Thoracic aorta (tissue), 2 donors: Measurements from ENCODE around the gene ATP5MK. TPM values are rescaled to one million over a fixed set of nuclear protein-coding genes. Genes with fewer than 3 reads are reported as not detected.
"Not testable (repeated sequence)": the region's sequence is repeated elsewhere in the genome, so short reads cannot be mapped to it uniquely, and the experiment has no call there.

Experiments
- ATAC-seq: fragments of 150-250 bp; one replicate; pipeline ENCODE4 v1.8.0; 2017; ENCODE audit warnings: low read depth; ENCODE audit not compliant: insufficient number of reproducible peaks, low FRiP score
- DNase-seq: peaks from one replicate; pipeline ENCODE4 v3.0.0-alpha.2; 2020; ENCODE audit warnings: low spot score
- H3K27ac ChIP-seq, 2 donors: fragments of 200-600 bp; sonication (generic); 1 replicate in 1 of 2; 2 replicates in 1 of 2; pipeline ENCODE4 v1.5.1; 2016; ENCODE audit warnings: mild to moderate bottlenecking in 2 of 2, moderate library complexity in 2 of 2
- H3K27me3 ChIP-seq: fragments of 200-600 bp; sonication (generic); replicated peaks from 2 replicates; pipeline ENCODE4 v1.6.0; 2016; ENCODE audit warnings: mild to moderate bottlenecking; ENCODE audit not compliant: insufficient read depth
- H3K36me3 ChIP-seq: fragments of 200-600 bp; sonication (generic); one replicate; pipeline ENCODE4 v1.5.1; 2016
- H3K4me1 ChIP-seq, 2 donors: fragments of 200-600 bp; sonication (generic); 1 replicate in 1 of 2; 2 replicates in 1 of 2; pipeline versions ENCODE4 v1.5.1 to v1.6.0; 2016; ENCODE audit warnings: low read depth in 2 of 2, mild to moderate bottlenecking in 1 of 2; ENCODE audit not compliant: control insufficient read depth in 1 of 2
- H3K4me3 ChIP-seq: fragments of 200-600 bp; sonication (generic); 2 replicates; pipeline ENCODE4 v1.5.1; 2016; ENCODE audit warnings: mild to moderate bottlenecking
- H3K9me3 ChIP-seq: fragments of 200-600 bp; sonication (generic); 2 replicates; pipeline ENCODE4 v1.5.1; 2016
- total RNA-seq, 2 donors: library from RNA; depleted of rRNA; stranded (reverse); fragments of >200 nt; gene quantifications; one replicate each; pipeline versions ENCODE4 v1.1.0 to v1.2.3, GENCODE V29; 2016
- TF ChIP-seq, protein P1 (sequence below): fragments of 200-600 bp; sonication (generic); IDR thresholded peaks from one replicate; pipeline ENCODE4 v1.5.1; 2019; ENCODE audit warnings: antibody characterized with exemption

ATP5MK gene
- total RNA-seq, 2 donors from 2014 or later, result 148 to 269 TPM

DNA sequence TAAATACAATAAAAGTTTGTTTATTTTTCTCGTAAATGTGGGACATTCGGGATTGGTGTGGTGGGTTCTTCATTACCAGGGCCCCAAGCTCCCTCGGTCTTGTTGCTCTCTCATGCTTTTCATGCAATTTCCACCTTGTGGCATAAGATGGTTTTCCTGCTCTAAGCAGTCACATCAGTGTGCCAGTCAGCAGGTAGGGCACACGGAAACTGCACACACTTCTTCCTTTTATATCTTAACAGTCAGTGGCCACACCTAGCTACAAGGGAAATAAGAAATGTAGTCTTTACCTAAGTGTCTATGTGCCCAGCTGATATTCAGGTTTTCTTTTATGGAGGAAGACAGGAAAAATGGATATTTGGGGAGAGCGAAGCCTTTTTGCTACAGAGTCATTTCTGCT lies 22.0 kb downstream of the ATP5MK start:
- TF ChIP-seq, protein P1, sequence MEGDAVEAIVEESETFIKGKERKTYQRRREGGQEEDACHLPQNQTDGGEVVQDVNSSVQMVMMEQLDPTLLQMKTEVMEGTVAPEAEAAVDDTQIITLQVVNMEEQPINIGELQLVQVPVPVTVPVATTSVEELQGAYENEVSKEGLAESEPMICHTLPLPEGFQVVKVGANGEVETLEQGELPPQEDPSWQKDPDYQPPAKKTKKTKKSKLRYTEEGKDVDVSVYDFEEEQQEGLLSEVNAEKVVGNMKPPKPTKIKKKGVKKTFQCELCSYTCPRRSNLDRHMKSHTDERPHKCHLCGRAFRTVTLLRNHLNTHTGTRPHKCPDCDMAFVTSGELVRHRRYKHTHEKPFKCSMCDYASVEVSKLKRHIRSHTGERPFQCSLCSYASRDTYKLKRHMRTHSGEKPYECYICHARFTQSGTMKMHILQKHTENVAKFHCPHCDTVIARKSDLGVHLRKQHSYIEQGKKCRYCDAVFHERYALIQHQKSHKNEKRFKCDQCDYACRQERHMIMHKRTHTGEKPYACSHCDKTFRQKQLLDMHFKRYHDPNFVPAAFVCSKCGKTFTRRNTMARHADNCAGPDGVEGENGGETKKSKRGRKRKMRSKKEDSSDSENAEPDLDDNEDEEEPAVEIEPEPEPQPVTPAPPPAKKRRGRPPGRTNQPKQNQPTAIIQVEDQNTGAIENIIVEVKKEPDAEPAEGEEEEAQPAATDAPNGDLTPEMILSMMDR, result no peak
- ATAC-seq (no peak), DNase-seq (no peak)
- no peak overlapping the region for H3K27ac ChIP-seq
- peaks cover 3% of the 10 kb centered on the region in 2 donors for H3K4me1 ChIP-seq
- H3K4me3 ChIP-seq, result no peak overlapping the region
- no peaks in the 10 kb centered on the region for H3K9me3 ChIP-seq
- H3K27me3 ChIP-seq, result no peaks in the 10 kb centered on the region
- H3K36me3 ChIP-seq, result peaks cover 9% of the 10 kb centered on the region

DNA sequence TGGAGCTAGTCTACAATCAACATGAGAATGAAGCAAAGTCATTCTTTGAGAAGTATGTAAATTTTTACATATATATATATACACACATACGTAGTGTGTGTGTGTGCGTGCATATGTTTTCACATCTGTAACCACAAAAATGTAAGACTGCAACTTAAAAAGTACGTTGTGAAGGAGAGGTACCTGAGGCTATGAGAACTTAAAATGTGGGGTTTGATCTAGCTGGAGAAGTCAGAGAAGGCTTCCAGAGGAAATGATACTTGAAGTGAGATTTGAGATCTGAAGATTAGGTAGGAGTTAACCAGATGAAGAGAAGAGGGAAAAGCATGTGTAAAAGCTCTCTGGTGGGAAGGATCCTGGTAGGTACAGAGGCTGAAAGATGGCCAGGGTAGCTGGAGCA lies 22.7 kb downstream of the ATP5MK start:
- ATAC-seq (no peak), DNase-seq (no peak)
- Histone ChIP-seq H3K27ac (no peak overlapping the region), H3K4me1 (peaks cover 7 to 8% of the 10 kb centered on the region in 2 donors), H3K36me3 (peaks cover 9% of the 10 kb centered on the region), H3K9me3 (no peaks in the 10 kb centered on the region), H3K27me3 (no peaks in the 10 kb centered on the region), H3K4me3 (no peak overlapping the region)
- TF ChIP-seq, protein P1, result no peak

DNA sequence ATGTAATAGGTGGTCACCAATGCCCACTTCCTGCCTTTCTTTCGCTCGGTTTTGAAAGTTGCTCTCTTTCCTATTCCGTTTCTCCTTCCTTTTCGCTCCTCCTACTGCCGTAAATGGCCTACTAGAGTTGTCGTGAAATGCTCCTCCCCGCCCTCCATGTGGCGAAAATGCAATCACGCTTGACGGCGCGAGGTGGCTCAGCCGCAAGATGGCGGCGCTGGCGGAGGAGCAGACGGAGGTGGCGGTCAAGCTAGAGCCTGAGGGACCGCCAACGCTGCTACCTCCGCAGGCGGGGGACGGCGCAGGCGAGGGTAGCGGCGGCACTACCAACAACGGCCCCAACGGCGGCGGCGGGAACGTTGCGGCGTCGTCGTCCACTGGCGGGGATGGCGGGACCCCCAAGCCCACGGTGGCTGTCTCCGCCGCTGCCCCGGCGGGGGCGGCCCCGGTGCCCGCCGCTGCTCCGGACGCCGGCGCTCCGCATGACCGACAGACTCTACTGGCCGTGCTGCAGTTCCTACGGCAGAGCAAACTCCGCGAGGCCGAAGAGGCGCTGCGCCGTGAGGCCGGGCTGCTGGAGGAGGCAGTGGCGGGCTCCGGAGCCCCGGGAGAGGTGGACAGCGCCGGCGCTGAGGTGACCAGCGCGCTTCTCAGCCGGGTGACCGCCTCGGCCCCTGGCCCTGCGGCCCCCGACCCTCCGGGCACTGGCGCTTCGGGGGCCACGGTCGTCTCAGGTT lies 28.3 kb downstream of the ATP5MK start, which contains the start of gene TAF5:
Gene TAF5 (plus strand): TSS at position 195 of the 737 bp plus-strand sequence. CDS start 14 bp downstream, at position 209.
- Histone ChIP-seq H3K36me3 (no peaks in the 10 kb centered on the region), H3K27ac (peak within 1 kb of the TSS; percentile 67 to 80), H3K4me3 (peak within 1 kb of the TSS; percentile 84), H3K27me3 (no peaks in the 10 kb centered on the region), H3K9me3 (no peaks in the 10 kb centered on the region), H3K4me1 (peaks cover 7 to 8% of the 10 kb centered on the region in 2 donors)
- ATAC-seq (peak; percentile 81), DNase-seq (peak; percentile 76)
- TF ChIP-seq, protein P1, result no peak

DNA sequence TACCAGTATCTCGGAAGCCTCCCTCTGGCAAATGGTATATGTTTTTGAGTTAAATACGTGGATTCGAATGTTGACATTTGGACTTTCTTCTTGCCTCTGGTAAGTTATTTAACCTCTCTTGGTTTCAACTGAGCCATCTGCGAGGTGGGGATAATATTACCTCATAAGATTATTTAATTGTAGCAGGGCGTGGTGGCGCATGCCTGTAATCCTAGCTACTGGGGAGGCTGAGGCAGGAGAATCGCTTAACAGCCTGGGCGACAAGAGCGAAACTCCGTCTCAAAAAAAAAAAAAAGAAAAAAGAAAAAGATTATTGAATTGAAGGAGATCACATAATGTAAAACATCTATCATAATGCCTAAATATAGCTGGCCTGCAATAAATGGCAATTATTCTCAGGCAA lies 28.9 kb downstream of the ATP5MK start:
- peak overlapping the region; percentile 84 for H3K4me3 ChIP-seq
- TF ChIP-seq, protein P1, result no peak
- ATAC-seq (no peak), DNase-seq (no peak)
- peak overlapping the region; percentile 67 to 80 for H3K27ac ChIP-seq
- no peaks in the 10 kb centered on the region for H3K27me3 ChIP-seq
- H3K9me3 ChIP-seq, result no peaks in the 10 kb centered on the region
- peaks cover 7 to 8% of the 10 kb centered on the region in 2 donors for H3K4me1 ChIP-seq
- H3K36me3 ChIP-seq, result no peaks in the 10 kb centered on the region

DNA sequence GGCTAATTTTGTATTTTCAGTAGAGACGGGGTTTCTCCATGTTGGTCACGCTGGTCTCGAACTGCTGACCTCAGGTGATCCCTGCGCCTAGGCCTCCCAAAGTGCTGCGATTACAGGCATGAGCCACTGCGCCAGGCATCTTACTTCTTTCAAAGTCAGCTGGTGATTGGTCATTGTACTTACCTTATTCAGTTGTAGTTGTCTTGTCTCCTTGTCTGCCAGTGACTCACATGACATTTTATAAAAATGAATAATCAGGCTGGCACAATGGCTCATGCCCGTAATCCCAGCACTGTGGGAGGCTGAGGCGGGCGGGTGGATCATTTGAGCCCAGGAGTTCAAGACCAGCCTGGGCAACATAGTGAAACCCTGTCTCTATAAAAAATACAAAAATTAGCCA lies 35.5 kb downstream of the ATP5MK start:
- H3K4me3 ChIP-seq, DNase-seq, H3K27ac ChIP-seq, H3K36me3 ChIP-seq, H3K27me3 ChIP-seq, H3K9me3 ChIP-seq, H3K4me1 ChIP-seq, ATAC-seq: not testable (repeated sequence)

DNA sequence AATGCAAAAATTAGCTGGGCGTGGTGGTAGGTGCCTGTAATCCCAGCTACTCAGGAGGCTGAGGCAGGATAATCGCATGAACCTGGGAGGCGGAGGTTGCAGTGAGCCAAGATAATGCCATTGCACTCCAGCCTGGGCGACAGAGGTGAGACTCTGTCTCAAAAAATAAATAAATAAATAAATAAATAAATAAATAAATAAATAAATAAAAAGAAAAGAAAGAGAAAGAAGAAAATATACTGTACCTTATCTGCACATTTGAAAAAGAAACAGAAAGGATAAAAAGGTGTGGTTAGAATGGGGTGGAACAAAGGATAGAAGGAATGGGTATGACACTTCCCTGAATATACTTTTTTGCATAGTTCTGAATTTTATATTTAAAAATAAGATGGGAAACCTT lies 36.8 kb downstream of the ATP5MK start:
- not testable (repeated sequence) for H3K27me3 ChIP-seq, H3K27ac ChIP-seq, ATAC-seq, H3K9me3 ChIP-seq, H3K36me3 ChIP-seq, H3K4me1 ChIP-seq, DNase-seq, H3K4me3 ChIP-seq
